HCT116 (cell line): ENCODE results near the gene CEP20. TPM values are rescaled to one million over a fixed set of nuclear protein-coding genes. Genes with fewer than 3 reads are reported as not detected.

Experiments used
- ATAC-seq: fragments of 200-7000 bp; cut with Tn5 transposase; 2 replicates; pipeline ENCODE4 v1.9.1; 2020; ENCODE audit warnings: mild to moderate bottlenecking, moderate library complexity
- BruUV-seq: library from RNA; stranded (reverse); fragments of 400-500 nt; replicated peaks from 2 replicates; lab custom pipeline; 2021; lab: Mats Ljungman, UMichigan
- CTCF ChIA-PET: fragments of 300-600 bp; sonication (Branson Sonifier 250); formaldehyde crosslinking; loops from one replicate; lab custom pipeline; 2021; ENCODE audit warnings: antibody characterized with exemption; lab: Charles Lee
- POLR2A ChIA-PET: fragments of 300-600, 350-600 bp; sonication (Branson Sonifier 250); formaldehyde crosslinking; loops from one replicate; lab custom pipeline; 2021; ENCODE audit warnings: antibody characterized with exemption; lab: Charles Lee
- RAD21 ChIA-PET, 2 experiments: fragments of 300-600 bp; sonication (Branson Sonifier 250); formaldehyde crosslinking; loops; one replicate each; lab custom pipeline; 2023; ENCODE audit warnings: low total read pairs in 2 of 2; ENCODE audit not compliant: uncharacterized antibody in 2 of 2, unreplicated experiment in 2 of 2, low non-redundant PET in 1 of 2; lab: Charles Lee
- DNase-seq: peaks from one replicate; pipeline ENCODE4 v3.0.0-alpha.2; 2010; ENCODE audit warnings: low read depth, low spot score
- H2AFZ ChIP-seq: fragments of 200-600 bp; shearing (Covaris generic), sonication (generic); 2 replicates; pipeline ENCODE4 v1.6.1; 2017; ENCODE audit warnings: low read depth, mixed run types, mixed read lengths, antibody characterized with exemption, low read length; ENCODE audit not compliant: poor library complexity, severe bottlenecking
- H3K27ac ChIP-seq: 2 replicates; pipeline ENCODE4 v1.5.1; 2012; ENCODE audit warnings: low read depth, low read length
- H3K27me3 ChIP-seq: fragments of 200-600 bp; sonication (generic); 2 replicates; pipeline ENCODE4 v1.6.1; 2016; ENCODE audit warnings: mixed run types, low read length, mixed read lengths; ENCODE audit not compliant: insufficient read depth
- H3K36me3 ChIP-seq, 2 experiments: fragments of 200-500 bp in 1 of 2; fragments of 200-600 bp in 1 of 2; sonication (Bioruptor generic) in 1 of 2; sonication (generic) in 1 of 2; 2 replicates each; pipeline versions ENCODE4 v1.5.1 to v1.6.1; 2014 to 2016; ENCODE audit warnings: low read length in 2 of 2, inconsistent platforms in 1 of 2, mixed read lengths in 1 of 2, mixed run types in 1 of 2; ENCODE audit not compliant: insufficient read depth in 2 of 2, control insufficient read depth in 1 of 2
- H3K4me1 ChIP-seq, 2 experiments: fragments of 200-600 bp in 1 of 2; sonication (generic) in 1 of 2; 2 replicates each; pipeline versions ENCODE4 v1.5.1 to v1.6.1; 2012 to 2017; ENCODE audit warnings: low read length in 2 of 2, inconsistent platforms in 1 of 2, mild to moderate bottlenecking in 1 of 2, mixed read lengths in 1 of 2, mixed run types in 1 of 2, moderate library complexity in 1 of 2; ENCODE audit not compliant: insufficient read depth in 2 of 2, control insufficient read depth in 1 of 2
- H3K4me2 ChIP-seq: fragments of 200-600 bp; sonication (generic); 2 replicates; pipeline ENCODE4 v1.6.1; 2017; ENCODE audit warnings: mixed run types, low read length, mixed read lengths
- H3K4me3 ChIP-seq, 2 experiments: fragments of 200-600 bp in 1 of 2; sonication (generic) in 1 of 2; replicated peaks in 1 of 2; 2 replicates each; pipeline ENCODE4 v1.5.1; 2011 to 2016; ENCODE audit warnings: low read length in 2 of 2, control low read depth in 1 of 2, low read depth in 1 of 2, mild to moderate bottlenecking in 1 of 2, mixed read lengths in 1 of 2, mixed run types in 1 of 2
- H3K79me2 ChIP-seq: fragments of 200-600 bp; sonication (generic); 2 replicates; pipeline ENCODE4 v1.6.1; 2017; ENCODE audit warnings: mild to moderate bottlenecking, mixed run types, low read length, moderate library complexity, mixed read lengths; ENCODE audit not compliant: insufficient read depth
- H3K9ac ChIP-seq: fragments of 200-600 bp; sonication (generic); 2 replicates; pipeline ENCODE4 v1.6.1; 2016; ENCODE audit warnings: low read length, mixed read lengths
- H3K9me2 ChIP-seq: fragments of 200-600 bp; sonication (generic), shearing (Covaris generic); 2 replicates; pipeline ENCODE4 v1.6.1; 2017; ENCODE audit warnings: mixed run types, mild to moderate bottlenecking, moderate library complexity; ENCODE audit not compliant: insufficient read depth
- H3K9me3 ChIP-seq, 2 experiments: fragments of 200-500 bp in 1 of 2; fragments of 200-600 bp in 1 of 2; sonication (Bioruptor generic) in 1 of 2; sonication (generic) in 1 of 2; 2 replicates each; pipeline ENCODE4 v1.6.1; 2014 to 2017; ENCODE audit warnings: low read length in 2 of 2, mixed read lengths in 2 of 2, inconsistent platforms in 1 of 2, low read depth in 1 of 2, mild to moderate bottlenecking in 1 of 2, mixed run types in 1 of 2, moderate library complexity in 1 of 2; ENCODE audit not compliant: control insufficient read depth in 1 of 2, insufficient read depth in 1 of 2
- H4K20me1 ChIP-seq: fragments of 200-600 bp; sonication (generic), shearing (Covaris generic); 2 replicates; pipeline ENCODE4 v1.6.1; 2017; ENCODE audit warnings: mixed run types, mild to moderate bottlenecking, moderate library complexity; ENCODE audit not compliant: insufficient read depth
- CEBPB ChIP-seq: IDR thresholded peaks from 2 replicates; pipeline ENCODE4 v1.6.1; 2012; ENCODE audit warnings: low read depth
- CTCF ChIP-seq, 3 experiments: fragments of 200-600 bp in 1 of 3; sonication (generic) in 1 of 3; IDR thresholded peaks in 2 of 3; conservative IDR thresholded peaks in 1 of 3; 2 replicates each; pipeline ENCODE4 v1.5.1; 2012 to 2017; ENCODE audit warnings: low read depth in 2 of 3, low read length in 2 of 3, antibody characterized with exemption in 1 of 3, borderline replicate concordance in 1 of 3, control low read depth in 1 of 3, mild to moderate bottlenecking in 1 of 3, mixed read lengths in 1 of 3, mixed run types in 1 of 3, moderate library complexity in 1 of 3; ENCODE audit not compliant: insufficient read depth in 1 of 3
- EZH2 ChIP-seq: fragments of 200-600 bp; sonication (generic); IDR thresholded peaks from 2 replicates; pipeline ENCODE4 v1.6.1; 2017; ENCODE audit warnings: antibody characterized with exemption, mixed run types
- EZH2phosphoT487 ChIP-seq: fragments of 200-600 bp; IDR thresholded peaks from 2 replicates; pipeline ENCODE4 v1.6.1; 2018; ENCODE audit warnings: antibody characterized with exemption, borderline replicate concordance
- FOSL1 ChIP-seq: IDR thresholded peaks from 2 replicates; pipeline ENCODE4 v1.6.1; 2012; ENCODE audit warnings: low read depth
- JUND ChIP-seq: IDR thresholded peaks from 2 replicates; pipeline ENCODE4 v1.6.1; 2012
- POLR2A ChIP-seq: IDR thresholded peaks from 2 replicates; pipeline ENCODE4 v1.7.0; 2011; ENCODE audit warnings: borderline replicate concordance; ENCODE audit not compliant: insufficient read depth, insufficient read length; ENCODE audit errors: extremely low read depth
- POLR2AphosphoS5 ChIP-seq: IDR thresholded peaks from 2 replicates; pipeline ENCODE4 v1.6.1; 2011; ENCODE audit warnings: mild to moderate bottlenecking, low read depth, low read length, moderate library complexity
- RAD21 ChIP-seq: IDR thresholded peaks from 2 replicates; pipeline ENCODE4 v1.6.1; 2012; ENCODE audit warnings: low read depth, mild to moderate bottlenecking
- SIN3A ChIP-seq: IDR thresholded peaks from 2 replicates; pipeline ENCODE4 v1.6.1; 2012; ENCODE audit warnings: low read depth
- SP1 ChIP-seq: IDR thresholded peaks from 2 replicates; pipeline ENCODE4 v1.6.1; 2012; ENCODE audit warnings: low read depth
- SRF ChIP-seq: IDR thresholded peaks from 2 replicates; pipeline ENCODE4 v1.6.1; 2012; ENCODE audit warnings: low read depth
- YY1 ChIP-seq: IDR thresholded peaks from 2 replicates; pipeline ENCODE4 v1.6.1; 2011; ENCODE audit warnings: low read length, low read depth, moderate library complexity, mild to moderate bottlenecking; ENCODE audit not compliant: insufficient replicate concordance; ENCODE audit errors: extremely low read depth
- ZFX ChIP-seq: fragments of 450-650 bp; IDR thresholded peaks from 2 replicates; pipeline ENCODE4 v1.6.1; 2017
- intact Hi-C: fragments of 100-400 bp; cut with micrococcal nuclease; formaldehyde crosslinking; loops from 2 replicates; pipeline ENCODE4 v1.10.0; 2022
- total RNA-seq: library from RNA; stranded (reverse); gene quantifications from one replicate; pipeline ENCODE4 v1.2.1, GENCODE V29; 2021; ENCODE audit not compliant: unreplicated experiment
- TF ChIP-seq, protein P1 (sequence below): IDR thresholded peaks from 2 replicates; pipeline ENCODE4 v1.6.1; 2012
- TF ChIP-seq, protein P2 (sequence below): IDR thresholded peaks from 2 replicates; pipeline ENCODE4 v1.6.1; 2011; ENCODE audit warnings: mild to moderate bottlenecking, low read length, moderate library complexity; ENCODE audit not compliant: insufficient replicate concordance; ENCODE audit errors: extremely low read depth

The CEP20 gene
- total RNA-seq, 1 experiment from 2014 or later = 67.7 TPM

GRCh38 chr16:15849209-15849981, 39.0 kb downstream of the CEP20 start:
- Histone ChIP-seq H2AFZ (no peak overlapping the region), H3K4me1 (no peaks in the 10 kb centered on the region), H3K79me2 (no peaks in the 10 kb centered on the region), H4K20me1 (no peaks in the 10 kb centered on the region), H3K9ac (no peak overlapping the region), H3K27ac (no peak overlapping the region), H3K9me3 (no peaks in the 10 kb centered on the region), H3K9me2 (no peaks in the 10 kb centered on the region), H3K4me2 (no peak overlapping the region), H3K27me3 (no peaks in the 10 kb centered on the region), H3K36me3 (no peaks in the 10 kb centered on the region), H3K4me3 (no peak overlapping the region)
- ChIA-PET POLR2A (no interaction called here), RAD21 (no interaction called here), CTCF (no interaction called here)
- BruUV-seq = no TSS peak
- TF ChIP-seq EZH2phosphoT487 (no peak), SRF (no peak), JUND (no peak), POLR2A (no peak), ZFX (no peak), SP1 (no peak), SIN3A (no peak), CTCF (IDR thresholded peaks at IDR 0.05 in 2 of 3, conservative IDR thresholded peaks at IDR 0.05 in 1 of 3; ENCODE audit: borderline replicate concordance in 1 of 3, insufficient read depth in 1 of 3, low read depth in 2 of 3, low read length in 2 of 3) (no peak), EZH2 (no peak), POLR2AphosphoS5 (no peak), CEBPB (no peak), RAD21 (no peak), FOSL1 (no peak), YY1 (no peak)
- TF ChIP-seq, protein P1, sequence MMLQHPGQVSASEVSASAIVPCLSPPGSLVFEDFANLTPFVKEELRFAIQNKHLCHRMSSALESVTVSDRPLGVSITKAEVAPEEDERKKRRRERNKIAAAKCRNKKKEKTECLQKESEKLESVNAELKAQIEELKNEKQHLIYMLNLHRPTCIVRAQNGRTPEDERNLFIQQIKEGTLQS = no peak
- TF ChIP-seq, protein P2, sequence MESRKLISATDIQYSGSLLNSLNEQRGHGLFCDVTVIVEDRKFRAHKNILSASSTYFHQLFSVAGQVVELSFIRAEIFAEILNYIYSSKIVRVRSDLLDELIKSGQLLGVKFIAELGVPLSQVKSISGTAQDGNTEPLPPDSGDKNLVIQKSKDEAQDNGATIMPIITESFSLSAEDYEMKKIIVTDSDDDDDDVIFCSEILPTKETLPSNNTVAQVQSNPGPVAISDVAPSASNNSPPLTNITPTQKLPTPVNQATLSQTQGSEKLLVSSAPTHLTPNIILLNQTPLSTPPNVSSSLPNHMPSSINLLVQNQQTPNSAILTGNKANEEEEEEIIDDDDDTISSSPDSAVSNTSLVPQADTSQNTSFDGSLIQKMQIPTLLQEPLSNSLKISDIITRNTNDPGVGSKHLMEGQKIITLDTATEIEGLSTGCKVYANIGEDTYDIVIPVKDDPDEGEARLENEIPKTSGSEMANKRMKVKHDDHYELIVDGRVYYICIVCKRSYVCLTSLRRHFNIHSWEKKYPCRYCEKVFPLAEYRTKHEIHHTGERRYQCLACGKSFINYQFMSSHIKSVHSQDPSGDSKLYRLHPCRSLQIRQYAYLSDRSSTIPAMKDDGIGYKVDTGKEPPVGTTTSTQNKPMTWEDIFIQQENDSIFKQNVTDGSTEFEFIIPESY = no peak
- DNase-seq (no peak), ATAC-seq (no peak)
- intact Hi-C loops = no loop called here
